Gastrocnemius medialis (tissue), 4 donors: ENCODE results near the gene CABLES2. TPM values are rescaled to one million over a fixed set of nuclear protein-coding genes. Genes with fewer than 3 reads are reported as not detected.

Experiments used
- ATAC-seq, 2 donors: fragments of 150-250 bp; one replicate each; pipeline ENCODE4 v1.9.1; 2016
- DNase-seq, 2 donors: peaks; one replicate each; pipeline ENCODE4 v3.0.0-alpha.2; 2019
- H3K27ac ChIP-seq, 4 donors: fragments of 200-600 bp; sonication (generic); 1 replicate in 1 of 4; 2 replicates in 3 of 4; pipeline ENCODE4 v1.5.1; 2016 to 2018; ENCODE audit warnings: mild to moderate bottlenecking in 2 of 4, moderate library complexity in 1 of 4
- H3K27me3 ChIP-seq, 3 donors: fragments of 200-600 bp; sonication (generic) in 2 of 3; 1 replicate in 1 of 3; 2 replicates in 2 of 3; pipeline versions ENCODE4 v1.5.1 to v1.6.0; 2016 to 2019; ENCODE audit warnings: mild to moderate bottlenecking in 1 of 3, moderate library complexity in 1 of 3
- H3K36me3 ChIP-seq, 2 donors: fragments of 200-600 bp; sonication (generic) in 1 of 2; one replicate each; pipeline ENCODE4 v1.5.1; 2017 to 2018
- H3K4me1 ChIP-seq, 2 donors: fragments of 200-600 bp; sonication (generic) in 1 of 2; one replicate each; pipeline ENCODE4 v1.5.1; 2016 to 2017; ENCODE audit warnings: mild to moderate bottlenecking in 2 of 2
- H3K4me3 ChIP-seq, 4 donors: fragments of 200-600 bp; sonication (generic) in 3 of 4; 1 replicate in 1 of 4; 2 replicates in 3 of 4; pipeline ENCODE4 v1.5.1; 2016 to 2019; ENCODE audit warnings: mild to moderate bottlenecking in 2 of 4
- H3K9me3 ChIP-seq, 3 donors: fragments of 200-600 bp; sonication (generic) in 2 of 3; 1 replicate in 1 of 3; 2 replicates in 2 of 3; pipeline ENCODE4 v1.5.1; 2016 to 2019
- CTCF ChIP-seq, 5 experiments: fragments of 450-650 bp in 3 of 5; fragments of 200-600 bp in 2 of 5; sonication (generic) in 2 of 5; IDR thresholded peaks in 4 of 5; conservative IDR thresholded peaks in 1 of 5; 1 replicate in 4 of 5; 2 replicates in 1 of 5; pipeline ENCODE4 v1.5.1; 2016 to 2019; ENCODE audit warnings: antibody characterized with exemption in 5 of 5, mild to moderate bottlenecking in 3 of 5, moderate library complexity in 3 of 5
- POLR2A ChIP-seq, 2 donors: fragments of 450-650 bp; IDR thresholded peaks; one replicate each; pipeline ENCODE4 v1.6.1; 2017; ENCODE audit warnings: antibody characterized with exemption in 2 of 2, mild to moderate bottlenecking in 2 of 2, moderate library complexity in 2 of 2
- in situ Hi-C, 4 donors: fragments of 200-750 bp; cut with MboI; loops; one replicate each; pipeline versions ENCODE4 v1.15.0 to v1.8.0; 2017; ENCODE audit warnings: low sequenced_read_pairs in 4 of 4
- intact Hi-C: fragments of 100-400 bp; cut with DNase I; formaldehyde crosslinking; loops from one replicate; pipeline ENCODE4 v1.15.1; 2023; ENCODE audit warnings: low total_unique reads
- total RNA-seq, 4 donors: library from RNA; depleted of rRNA; stranded (reverse); fragments of >200 nt; gene quantifications; one replicate each; pipeline versions ENCODE4 v1.1.0 to v1.2.3, GENCODE V29; 2016

Gene CABLES2
- total RNA-seq, 4 donors from 2014 or later, result 3.6 to 9.3 (median 4.2) TPM

- TF ChIP-seq POLR2A (IDR thresholded peaks at IDR 0.05) (no peak), CTCF (IDR thresholded peaks at IDR 0.05 in 4 of 5, conservative IDR thresholded peaks at IDR 0.05 in 1 of 5) (no peak)
- intact Hi-C loops (no loop called here), in situ Hi-C loops (no loop called here)
- H3K27ac ChIP-seq, result no peak overlapping the region
- H3K4me3 ChIP-seq, result no peak overlapping the region
- ATAC-seq (no peak), DNase-seq (no peak)
- H3K27me3 ChIP-seq, result peaks cover 12 to 22% (median 16%) of the 10 kb centered on the region in 3 donors
- H3K36me3 ChIP-seq, result no peaks in the 10 kb centered on the region
- H3K9me3 ChIP-seq, result no peaks in the 10 kb centered on the region
- H3K4me1 ChIP-seq, result no peaks in the 10 kb centered on the region
Observed at GRCh38 chr20:62448788-62449187, 41.7 kb upstream of the CABLES2 start.

- in situ Hi-C loops (no loop called here), intact Hi-C loops (no loop called here)
- DNase-seq, result no peak
- Histone ChIP-seq H3K27ac (no peak overlapping the region), H3K36me3 (no peaks in the 10 kb centered on the region), H3K4me1 (no peaks in the 10 kb centered on the region), H3K27me3 (peaks cover 12 to 22% (median 21%) of the 10 kb centered on the region in 3 donors), H3K4me3 (no peak overlapping the region), H3K9me3 (no peaks in the 10 kb centered on the region)
- TF ChIP-seq CTCF (IDR thresholded peaks at IDR 0.05 in 4 of 5, conservative IDR thresholded peaks at IDR 0.05 in 1 of 5) (no peak), POLR2A (IDR thresholded peaks at IDR 0.05) (no peak)
- ATAC-seq, result no peak
Observed at GRCh38 chr20:62448038-62448437, 41.0 kb upstream of the CABLES2 start.

GRCh38 chr20:62446888-62447869 lies 40.1 kb upstream of the CABLES2 start:
- Histone ChIP-seq H3K36me3 (no peaks in the 10 kb centered on the region), H3K4me1 (no peaks in the 10 kb centered on the region), H3K4me3 (no peak overlapping the region), H3K27me3 (peaks cover 12 to 22% (median 21%) of the 10 kb centered on the region in 3 donors), H3K27ac (no peak overlapping the region), H3K9me3 (no peaks in the 10 kb centered on the region)
- no peak for ATAC-seq
- in situ Hi-C loops (no loop called here), intact Hi-C loops (no loop called here)
- no peak for DNase-seq
- TF ChIP-seq CTCF (IDR thresholded peaks at IDR 0.05 in 4 of 5, conservative IDR thresholded peaks at IDR 0.05 in 1 of 5) (no peak), POLR2A (IDR thresholded peaks at IDR 0.05) (no peak)

GRCh38 chr20:62446481-62446880 lies 39.4 kb upstream of the CABLES2 start:
- H3K36me3 ChIP-seq, result no peaks in the 10 kb centered on the region
- no peaks in the 10 kb centered on the region for H3K9me3 ChIP-seq
- H3K27me3 ChIP-seq, result peaks cover 12 to 22% (median 20%) of the 10 kb centered on the region in 3 donors
- in situ Hi-C loops, result no loop called here
- intact Hi-C loops, result no loop called here
- DNase-seq (no peak), ATAC-seq (no peak)
- H3K4me3 ChIP-seq, result no peak overlapping the region
- H3K27ac ChIP-seq, result no peak overlapping the region
- H3K4me1 ChIP-seq, result no peaks in the 10 kb centered on the region
- TF ChIP-seq CTCF (IDR thresholded peaks at IDR 0.05 in 4 of 5, conservative IDR thresholded peaks at IDR 0.05 in 1 of 5), result no peak
- TF ChIP-seq POLR2A (IDR thresholded peaks at IDR 0.05), result no peak
